ENCODE data around the gene ACSM2A.
"Not testable (repeated sequence)": the region's sequence is repeated elsewhere in the genome, so short reads cannot be mapped to it uniquely, and the experiment has no call there.

DNA sequence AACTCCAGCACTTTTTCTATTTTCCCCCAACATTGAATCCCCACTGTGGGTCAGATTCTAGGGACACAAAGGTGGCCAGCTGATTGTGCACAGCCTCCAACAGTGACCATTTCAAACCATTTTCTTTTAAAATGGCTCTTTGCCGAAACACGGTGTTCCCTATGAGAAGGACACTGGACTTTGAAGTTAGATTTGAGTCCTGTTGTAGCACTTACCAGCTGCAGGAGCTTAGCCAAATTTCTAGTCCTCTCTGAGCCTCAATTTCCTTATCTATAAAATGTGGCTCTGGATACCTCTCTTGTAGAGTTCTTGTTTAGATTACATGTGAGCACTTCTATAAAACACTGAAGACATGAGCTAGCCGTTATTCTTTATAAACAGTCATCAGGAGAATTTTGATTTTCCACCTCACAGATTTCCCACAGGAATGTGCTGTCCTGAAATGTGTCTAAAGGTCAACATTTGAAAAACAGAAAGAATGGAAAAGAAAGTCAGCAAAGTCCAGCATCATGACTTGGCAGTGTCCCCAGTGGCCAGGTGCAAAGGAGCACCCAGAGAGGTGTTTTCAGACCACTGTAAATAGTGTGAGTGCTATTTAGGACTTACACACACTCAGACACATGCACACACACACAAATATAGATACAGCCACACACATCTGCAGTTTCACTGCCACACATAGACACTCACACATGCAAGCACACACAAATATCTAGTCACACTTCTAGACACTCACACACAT, 4.5 kb upstream of the ACSM2A start:
- not testable (repeated sequence) for TF ChIP-seq MAZ (IDR thresholded peaks at IDR 0.05; ENCODE audit: borderline replicate concordance, low read depth, low read length); RNF2 (IDR thresholded peaks at IDR 0.05; ENCODE audit: borderline replicate concordance, low read depth); MYC (IDR thresholded peaks at IDR 0.05; ENCODE audit: borderline replicate concordance, low read length); CHD2 (IDR thresholded peaks at IDR 0.05; ENCODE audit: low read length, partially characterized antibody)
- TF ChIP-seq, protein P1, sequence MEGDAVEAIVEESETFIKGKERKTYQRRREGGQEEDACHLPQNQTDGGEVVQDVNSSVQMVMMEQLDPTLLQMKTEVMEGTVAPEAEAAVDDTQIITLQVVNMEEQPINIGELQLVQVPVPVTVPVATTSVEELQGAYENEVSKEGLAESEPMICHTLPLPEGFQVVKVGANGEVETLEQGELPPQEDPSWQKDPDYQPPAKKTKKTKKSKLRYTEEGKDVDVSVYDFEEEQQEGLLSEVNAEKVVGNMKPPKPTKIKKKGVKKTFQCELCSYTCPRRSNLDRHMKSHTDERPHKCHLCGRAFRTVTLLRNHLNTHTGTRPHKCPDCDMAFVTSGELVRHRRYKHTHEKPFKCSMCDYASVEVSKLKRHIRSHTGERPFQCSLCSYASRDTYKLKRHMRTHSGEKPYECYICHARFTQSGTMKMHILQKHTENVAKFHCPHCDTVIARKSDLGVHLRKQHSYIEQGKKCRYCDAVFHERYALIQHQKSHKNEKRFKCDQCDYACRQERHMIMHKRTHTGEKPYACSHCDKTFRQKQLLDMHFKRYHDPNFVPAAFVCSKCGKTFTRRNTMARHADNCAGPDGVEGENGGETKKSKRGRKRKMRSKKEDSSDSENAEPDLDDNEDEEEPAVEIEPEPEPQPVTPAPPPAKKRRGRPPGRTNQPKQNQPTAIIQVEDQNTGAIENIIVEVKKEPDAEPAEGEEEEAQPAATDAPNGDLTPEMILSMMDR (IDR thresholded peaks at IDR 0.05): not testable (repeated sequence)
- TF ChIP-seq, protein P2, sequence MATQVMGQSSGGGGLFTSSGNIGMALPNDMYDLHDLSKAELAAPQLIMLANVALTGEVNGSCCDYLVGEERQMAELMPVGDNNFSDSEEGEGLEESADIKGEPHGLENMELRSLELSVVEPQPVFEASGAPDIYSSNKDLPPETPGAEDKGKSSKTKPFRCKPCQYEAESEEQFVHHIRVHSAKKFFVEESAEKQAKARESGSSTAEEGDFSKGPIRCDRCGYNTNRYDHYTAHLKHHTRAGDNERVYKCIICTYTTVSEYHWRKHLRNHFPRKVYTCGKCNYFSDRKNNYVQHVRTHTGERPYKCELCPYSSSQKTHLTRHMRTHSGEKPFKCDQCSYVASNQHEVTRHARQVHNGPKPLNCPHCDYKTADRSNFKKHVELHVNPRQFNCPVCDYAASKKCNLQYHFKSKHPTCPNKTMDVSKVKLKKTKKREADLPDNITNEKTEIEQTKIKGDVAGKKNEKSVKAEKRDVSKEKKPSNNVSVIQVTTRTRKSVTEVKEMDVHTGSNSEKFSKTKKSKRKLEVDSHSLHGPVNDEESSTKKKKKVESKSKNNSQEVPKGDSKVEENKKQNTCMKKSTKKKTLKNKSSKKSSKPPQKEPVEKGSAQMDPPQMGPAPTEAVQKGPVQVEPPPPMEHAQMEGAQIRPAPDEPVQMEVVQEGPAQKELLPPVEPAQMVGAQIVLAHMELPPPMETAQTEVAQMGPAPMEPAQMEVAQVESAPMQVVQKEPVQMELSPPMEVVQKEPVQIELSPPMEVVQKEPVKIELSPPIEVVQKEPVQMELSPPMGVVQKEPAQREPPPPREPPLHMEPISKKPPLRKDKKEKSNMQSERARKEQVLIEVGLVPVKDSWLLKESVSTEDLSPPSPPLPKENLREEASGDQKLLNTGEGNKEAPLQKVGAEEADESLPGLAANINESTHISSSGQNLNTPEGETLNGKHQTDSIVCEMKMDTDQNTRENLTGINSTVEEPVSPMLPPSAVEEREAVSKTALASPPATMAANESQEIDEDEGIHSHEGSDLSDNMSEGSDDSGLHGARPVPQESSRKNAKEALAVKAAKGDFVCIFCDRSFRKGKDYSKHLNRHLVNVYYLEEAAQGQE (IDR thresholded peaks at IDR 0.05): not testable (repeated sequence)
- TF ChIP-seq, protein P3, sequence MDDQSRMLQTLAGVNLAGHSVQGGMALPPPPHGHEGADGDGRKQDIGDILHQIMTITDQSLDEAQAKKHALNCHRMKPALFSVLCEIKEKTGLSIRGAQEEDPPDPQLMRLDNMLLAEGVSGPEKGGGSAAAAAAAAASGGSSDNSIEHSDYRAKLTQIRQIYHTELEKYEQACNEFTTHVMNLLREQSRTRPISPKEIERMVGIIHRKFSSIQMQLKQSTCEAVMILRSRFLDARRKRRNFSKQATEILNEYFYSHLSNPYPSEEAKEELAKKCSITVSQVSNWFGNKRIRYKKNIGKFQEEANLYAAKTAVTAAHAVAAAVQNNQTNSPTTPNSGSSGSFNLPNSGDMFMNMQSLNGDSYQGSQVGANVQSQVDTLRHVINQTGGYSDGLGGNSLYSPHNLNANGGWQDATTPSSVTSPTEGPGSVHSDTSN (IDR thresholded peaks at IDR 0.05): not testable (repeated sequence)
- TF ChIP-seq, protein P4, sequence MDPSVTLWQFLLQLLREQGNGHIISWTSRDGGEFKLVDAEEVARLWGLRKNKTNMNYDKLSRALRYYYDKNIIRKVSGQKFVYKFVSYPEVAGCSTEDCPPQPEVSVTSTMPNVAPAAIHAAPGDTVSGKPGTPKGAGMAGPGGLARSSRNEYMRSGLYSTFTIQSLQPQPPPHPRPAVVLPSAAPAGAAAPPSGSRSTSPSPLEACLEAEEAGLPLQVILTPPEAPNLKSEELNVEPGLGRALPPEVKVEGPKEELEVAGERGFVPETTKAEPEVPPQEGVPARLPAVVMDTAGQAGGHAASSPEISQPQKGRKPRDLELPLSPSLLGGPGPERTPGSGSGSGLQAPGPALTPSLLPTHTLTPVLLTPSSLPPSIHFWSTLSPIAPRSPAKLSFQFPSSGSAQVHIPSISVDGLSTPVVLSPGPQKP (IDR thresholded peaks at IDR 0.05; ENCODE audit: low read depth, low read length): not testable (repeated sequence)
- TF ChIP-seq, protein P5, sequence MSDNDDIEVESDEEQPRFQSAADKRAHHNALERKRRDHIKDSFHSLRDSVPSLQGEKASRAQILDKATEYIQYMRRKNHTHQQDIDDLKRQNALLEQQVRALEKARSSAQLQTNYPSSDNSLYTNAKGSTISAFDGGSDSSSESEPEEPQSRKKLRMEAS (IDR thresholded peaks at IDR 0.05): not testable (repeated sequence)
